GM12878 (cell line): Measurements from ENCODE around the gene GDI2.

ENCODE experiments used
- CHD4 ChIP-seq: fragments of 200-600 bp; sonication (generic); IDR thresholded peaks from 2 replicates; pipeline ENCODE4 v1.6.1; 2016; ENCODE audit warnings: mild to moderate bottlenecking
- POLR2A ChIP-seq: IDR thresholded peaks from 2 replicates; pipeline ENCODE4 v1.6.1; 2011; ENCODE audit warnings: low read depth, mild to moderate bottlenecking, low read length
- RB1 ChIP-seq: fragments of 450-650 bp; formaldehyde crosslinking; IDR thresholded peaks from 2 replicates; pipeline ENCODE4 v1.6.1; 2017; ENCODE audit warnings: mild to moderate bottlenecking, borderline replicate concordance
- SP1 ChIP-seq: IDR thresholded peaks from one replicate; pipeline ENCODE4 v1.6.1; 2011; ENCODE audit warnings: low read depth, low read length
- ZNF217 ChIP-seq: fragments of 450-650 bp; IDR thresholded peaks from 2 replicates; pipeline ENCODE4 v1.6.1; 2017; ENCODE audit warnings: antibody characterized with exemption, mild to moderate bottlenecking
- TF ChIP-seq, protein P1 (sequence below), 3 experiments: IDR thresholded peaks in 2 of 3; conservative IDR thresholded peaks in 1 of 3; 2 replicates each; pipeline ENCODE4 v1.5.1; 2011; ENCODE audit warnings: low read depth in 3 of 3, low read length in 3 of 3, mild to moderate bottlenecking in 3 of 3, control low read depth in 2 of 3, moderate library complexity in 2 of 3, inconsistent platforms in 1 of 3, mixed read lengths in 1 of 3; ENCODE audit not compliant: control insufficient read depth in 2 of 3, insufficient read depth in 1 of 3; ENCODE audit errors: extremely low read depth in 1 of 3
- TF ChIP-seq, protein P2 (sequence below): IDR thresholded peaks from 2 replicates; pipeline ENCODE4 v1.6.1; 2011; ENCODE audit warnings: low read depth, low read length, improper control_type of control experiment, borderline replicate concordance
- TF ChIP-seq, protein P3 (sequence below): IDR thresholded peaks from 2 replicates; pipeline ENCODE4 v1.6.1; 2011; ENCODE audit warnings: low read depth, mild to moderate bottlenecking, low read length, moderate library complexity, borderline replicate concordance; ENCODE audit errors: extremely low read depth

DNA sequence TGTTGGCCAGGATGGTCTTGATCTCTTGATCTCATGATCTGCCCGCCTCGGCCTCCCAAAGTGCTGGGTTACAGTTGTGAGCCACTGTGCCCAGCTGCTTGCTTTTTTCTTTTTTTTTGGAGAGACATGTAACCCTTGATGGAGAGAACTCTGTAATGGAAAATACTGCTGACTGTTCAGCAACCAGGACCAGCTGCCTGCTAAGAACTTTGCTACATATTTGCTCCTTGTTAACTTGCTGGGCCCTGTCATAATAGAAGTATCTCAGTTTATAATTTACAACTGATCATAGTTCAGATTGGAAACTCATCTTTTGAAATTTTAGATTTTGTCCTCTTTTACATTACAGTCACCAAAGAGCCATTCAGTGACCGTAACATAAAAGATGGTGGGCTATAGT is 93.7 kb downstream of the GDI2 start:
- TF ChIP-seq ZNF217 (no peak), CHD4 (no peak), RB1 (no peak), POLR2A (no peak), SP1 (no peak)
- TF ChIP-seq, protein P1, sequence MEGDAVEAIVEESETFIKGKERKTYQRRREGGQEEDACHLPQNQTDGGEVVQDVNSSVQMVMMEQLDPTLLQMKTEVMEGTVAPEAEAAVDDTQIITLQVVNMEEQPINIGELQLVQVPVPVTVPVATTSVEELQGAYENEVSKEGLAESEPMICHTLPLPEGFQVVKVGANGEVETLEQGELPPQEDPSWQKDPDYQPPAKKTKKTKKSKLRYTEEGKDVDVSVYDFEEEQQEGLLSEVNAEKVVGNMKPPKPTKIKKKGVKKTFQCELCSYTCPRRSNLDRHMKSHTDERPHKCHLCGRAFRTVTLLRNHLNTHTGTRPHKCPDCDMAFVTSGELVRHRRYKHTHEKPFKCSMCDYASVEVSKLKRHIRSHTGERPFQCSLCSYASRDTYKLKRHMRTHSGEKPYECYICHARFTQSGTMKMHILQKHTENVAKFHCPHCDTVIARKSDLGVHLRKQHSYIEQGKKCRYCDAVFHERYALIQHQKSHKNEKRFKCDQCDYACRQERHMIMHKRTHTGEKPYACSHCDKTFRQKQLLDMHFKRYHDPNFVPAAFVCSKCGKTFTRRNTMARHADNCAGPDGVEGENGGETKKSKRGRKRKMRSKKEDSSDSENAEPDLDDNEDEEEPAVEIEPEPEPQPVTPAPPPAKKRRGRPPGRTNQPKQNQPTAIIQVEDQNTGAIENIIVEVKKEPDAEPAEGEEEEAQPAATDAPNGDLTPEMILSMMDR (IDR thresholded peaks at IDR 0.05 in 2 of 3, conservative IDR thresholded peaks at IDR 0.05 in 1 of 3; ENCODE audit: control insufficient read depth in 2 of 3, extremely low read depth in 1 of 3, insufficient read depth in 1 of 3, low read depth in 3 of 3, low read length in 3 of 3), result no peak
- TF ChIP-seq, protein P2, sequence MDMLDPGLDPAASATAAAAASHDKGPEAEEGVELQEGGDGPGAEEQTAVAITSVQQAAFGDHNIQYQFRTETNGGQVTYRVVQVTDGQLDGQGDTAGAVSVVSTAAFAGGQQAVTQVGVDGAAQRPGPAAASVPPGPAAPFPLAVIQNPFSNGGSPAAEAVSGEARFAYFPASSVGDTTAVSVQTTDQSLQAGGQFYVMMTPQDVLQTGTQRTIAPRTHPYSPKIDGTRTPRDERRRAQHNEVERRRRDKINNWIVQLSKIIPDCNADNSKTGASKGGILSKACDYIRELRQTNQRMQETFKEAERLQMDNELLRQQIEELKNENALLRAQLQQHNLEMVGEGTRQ, result no peak
- TF ChIP-seq, protein P3, sequence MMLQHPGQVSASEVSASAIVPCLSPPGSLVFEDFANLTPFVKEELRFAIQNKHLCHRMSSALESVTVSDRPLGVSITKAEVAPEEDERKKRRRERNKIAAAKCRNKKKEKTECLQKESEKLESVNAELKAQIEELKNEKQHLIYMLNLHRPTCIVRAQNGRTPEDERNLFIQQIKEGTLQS, result no peak
